ENCODE measurements around the gene S100PBP.

The S100PBP gene

GRCh38 chr1:32825181-32825580, 7.7 kb downstream of the S100PBP start:
- DNase-seq (ENCODE audit: low read depth in 2 of 3, low spot score in 2 of 3): no peak

- no peak for DNase-seq (ENCODE audit: low read depth in 2 of 3, low spot score in 2 of 3)
Measured at GRCh38 chr1:32828341-32828740, 10.9 kb downstream of the S100PBP start.

GRCh38 chr1:32830092-32830852, 12.8 kb downstream of the S100PBP start:
- DNase-seq (ENCODE audit: low read depth in 2 of 3, low spot score in 2 of 3): no peak

GRCh38 chr1:32831878-32832277, 14.4 kb downstream of the S100PBP start:
- DNase-seq (ENCODE audit: low read depth in 2 of 3, low spot score in 2 of 3): no peak

GRCh38 chr1:32848354-32849063, 31.1 kb downstream of the S100PBP start:
- DNase-seq (ENCODE audit: low read depth in 2 of 3, low spot score in 2 of 3): no peak

GRCh38 chr1:32855861-32856617, 38.6 kb downstream of the S100PBP start:
- DNase-seq (ENCODE audit: low read depth in 2 of 3, low spot score in 2 of 3): no peak

- DNase-seq (ENCODE audit: low read depth in 2 of 3, low spot score in 2 of 3): no peak
Measured at GRCh38 chr1:32858136-32858535, 40.7 kb downstream of the S100PBP start.

GRCh38 chr1:32858791-32859190, 41.3 kb downstream of the S100PBP start:
- DNase-seq (ENCODE audit: low read depth in 2 of 3, low spot score in 2 of 3): no peak

- DNase-seq (ENCODE audit: low read depth in 2 of 3, low spot score in 2 of 3): no peak
Measured at GRCh38 chr1:32859915-32860314, 42.5 kb downstream of the S100PBP start.

- no peak for DNase-seq (ENCODE audit: low read depth in 2 of 3, low spot score in 2 of 3)
Measured at GRCh38 chr1:32860566-32860965, 43.1 kb downstream of the S100PBP start.

- DNase-seq (ENCODE audit: low read depth in 2 of 3, low spot score in 2 of 3): no peak
Measured at GRCh38 chr1:32861904-32862695, 44.6 kb downstream of the S100PBP start.

GRCh38 chr1:32863218-32863880, 45.9 kb downstream of the S100PBP start:
- no peak for DNase-seq (ENCODE audit: low read depth in 2 of 3, low spot score in 2 of 3)

GRCh38 chr1:32863881-32864245, 46.4 kb downstream of the S100PBP start:
- no peak for DNase-seq (ENCODE audit: low read depth in 2 of 3, low spot score in 2 of 3)

GRCh38 chr1:32864375-32865019, 47.0 kb downstream of the S100PBP start:
- DNase-seq (ENCODE audit: low read depth in 2 of 3, low spot score in 2 of 3): no peak

GRCh38 chr1:32865639-32866405, 48.4 kb downstream of the S100PBP start:
- no peak for DNase-seq (ENCODE audit: low read depth in 2 of 3, low spot score in 2 of 3)

GRCh38 chr1:32867151-32867550, 49.7 kb downstream of the S100PBP start:
- DNase-seq (ENCODE audit: low read depth in 2 of 3, low spot score in 2 of 3): no peak

- no peak for DNase-seq (ENCODE audit: low read depth in 2 of 3, low spot score in 2 of 3)
Measured at GRCh38 chr1:32867671-32868070, 50.2 kb downstream of the S100PBP start.

GRCh38 chr1:32868085-32868484, 50.6 kb downstream of the S100PBP start:
- no peak for DNase-seq (ENCODE audit: low read depth in 2 of 3, low spot score in 2 of 3)

GRCh38 chr1:32868806-32869455, 51.5 kb downstream of the S100PBP start:
- DNase-seq (ENCODE audit: low read depth in 2 of 3, low spot score in 2 of 3): no peak
